Endothelial cell of umbilical vein (primary cell): ENCODE measurements around the gene C4BPA.

Experiments used
- EZH2 ChIP-seq: IDR thresholded peaks from 2 replicates; pipeline ENCODE4 v1.6.1; 2012; ENCODE audit warnings: borderline replicate concordance, low read depth, mild to moderate bottlenecking, moderate library complexity, low read length, inconsistent platforms; ENCODE audit not compliant: severe bottlenecking
- JUN ChIP-seq: IDR thresholded peaks from 2 replicates; pipeline ENCODE4 v1.6.1; 2011; ENCODE audit warnings: borderline replicate concordance, low read depth; ENCODE audit not compliant: insufficient read length, insufficient read depth
- MAX ChIP-seq: IDR thresholded peaks from 2 replicates; pipeline ENCODE4 v1.6.1; 2011; ENCODE audit not compliant: insufficient read depth, insufficient read length
- MYC ChIP-seq: IDR thresholded peaks from one replicate; pipeline ENCODE4 v1.6.1; 2011; ENCODE audit warnings: mild to moderate bottlenecking, low read depth, low read length
- POLR2A ChIP-seq: IDR thresholded peaks from 2 replicates; pipeline ENCODE4 v1.6.1; 2012; ENCODE audit warnings: low read depth, mild to moderate bottlenecking, control low read depth, low read length
- POLR2AphosphoS5 ChIP-seq: IDR thresholded peaks from 2 replicates; pipeline ENCODE4 v1.6.1; 2012; ENCODE audit warnings: low read depth, mild to moderate bottlenecking, control low read depth, low read length, moderate library complexity; ENCODE audit not compliant: insufficient read depth
- TF ChIP-seq, protein P1 (sequence below), 2 donors: IDR thresholded peaks; 1 replicate in 1 of 2; 2 replicates in 1 of 2; pipeline ENCODE4 v1.5.1; 2011; ENCODE audit warnings: low read length in 2 of 2, mild to moderate bottlenecking in 2 of 2, moderate library complexity in 2 of 2, control low read depth in 1 of 2, inconsistent platforms in 1 of 2, low read depth in 1 of 2; ENCODE audit not compliant: insufficient read depth in 1 of 2; ENCODE audit errors: extremely low read depth in 1 of 2

DNA sequence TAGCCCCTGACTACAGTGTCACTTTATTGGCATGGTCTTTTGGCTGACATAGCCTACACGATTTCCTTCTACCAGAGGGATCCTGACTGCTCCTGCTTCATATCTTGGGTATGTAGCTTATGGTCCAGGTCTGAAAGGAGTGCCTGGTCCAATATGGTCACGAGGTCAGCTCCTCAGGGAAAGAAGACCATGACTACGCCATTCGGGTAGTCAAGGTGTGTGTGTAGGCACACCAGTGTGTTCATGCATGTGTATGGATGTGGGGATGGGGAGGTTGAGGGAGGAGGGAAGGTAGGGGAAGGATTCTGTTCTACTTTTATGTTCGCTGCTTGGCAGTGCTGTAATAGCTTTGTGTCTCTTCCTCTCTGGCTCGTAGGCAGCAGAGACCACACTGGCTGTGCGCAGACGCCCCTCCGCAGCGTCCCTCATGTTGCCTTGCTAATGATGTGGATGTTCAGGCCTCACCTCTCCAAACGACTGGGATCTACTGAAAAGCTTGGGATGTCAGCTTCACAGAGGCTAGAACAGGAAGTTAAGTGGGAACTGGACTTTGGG is 25.4 kb upstream of the C4BPA start:
- TF ChIP-seq POLR2A (no peak), MAX (no peak), MYC (no peak), EZH2 (no peak), POLR2AphosphoS5 (no peak), JUN (no peak)
- TF ChIP-seq, protein P1, sequence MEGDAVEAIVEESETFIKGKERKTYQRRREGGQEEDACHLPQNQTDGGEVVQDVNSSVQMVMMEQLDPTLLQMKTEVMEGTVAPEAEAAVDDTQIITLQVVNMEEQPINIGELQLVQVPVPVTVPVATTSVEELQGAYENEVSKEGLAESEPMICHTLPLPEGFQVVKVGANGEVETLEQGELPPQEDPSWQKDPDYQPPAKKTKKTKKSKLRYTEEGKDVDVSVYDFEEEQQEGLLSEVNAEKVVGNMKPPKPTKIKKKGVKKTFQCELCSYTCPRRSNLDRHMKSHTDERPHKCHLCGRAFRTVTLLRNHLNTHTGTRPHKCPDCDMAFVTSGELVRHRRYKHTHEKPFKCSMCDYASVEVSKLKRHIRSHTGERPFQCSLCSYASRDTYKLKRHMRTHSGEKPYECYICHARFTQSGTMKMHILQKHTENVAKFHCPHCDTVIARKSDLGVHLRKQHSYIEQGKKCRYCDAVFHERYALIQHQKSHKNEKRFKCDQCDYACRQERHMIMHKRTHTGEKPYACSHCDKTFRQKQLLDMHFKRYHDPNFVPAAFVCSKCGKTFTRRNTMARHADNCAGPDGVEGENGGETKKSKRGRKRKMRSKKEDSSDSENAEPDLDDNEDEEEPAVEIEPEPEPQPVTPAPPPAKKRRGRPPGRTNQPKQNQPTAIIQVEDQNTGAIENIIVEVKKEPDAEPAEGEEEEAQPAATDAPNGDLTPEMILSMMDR (IDR thresholded peaks at IDR 0.05; ENCODE audit: extremely low read depth in 1 of 2, insufficient read depth in 1 of 2, low read depth in 1 of 2, low read length in 2 of 2): no peak
